Kidney (tissue), 14 donors: Measurements from ENCODE around the gene PIGQ. TPM values are rescaled to one million over a fixed set of nuclear protein-coding genes. Genes with fewer than 3 reads are reported as not detected.

Experiments used
- DNase-seq, 5 donors: peaks; one replicate each; pipeline ENCODE4 v3.0.0-alpha.2; 2013 to 2020
- FAIRE-seq: peaks from 2 replicates; lab custom pipeline; 2012; peaks lifted over from hg19 to GRCh38; lab: Jason Lieb, UNC
- H3K27ac ChIP-seq, 2 donors: one replicate each; pipeline ENCODE4 v1.7.0; 2013; ENCODE audit warnings: low read depth in 2 of 2, low read length in 2 of 2, inconsistent platforms in 1 of 2
- H3K27me3 ChIP-seq: one replicate; pipeline ENCODE4 v1.7.1; 2013; ENCODE audit warnings: low read length, inconsistent platforms; ENCODE audit not compliant: control insufficient read depth, insufficient read depth
- H3K36me3 ChIP-seq, 3 donors: one replicate each; pipeline versions ENCODE4 v1.7.0 to v1.7.1; 2013; ENCODE audit warnings: low read length in 3 of 3, control low read depth in 1 of 3, inconsistent platforms in 1 of 3; ENCODE audit not compliant: insufficient read depth in 3 of 3, control insufficient read depth in 2 of 3
- H3K4me1 ChIP-seq, 3 donors: one replicate each; pipeline versions ENCODE4 v1.7.0 to v1.7.1; 2013; ENCODE audit warnings: low read length in 3 of 3, inconsistent platforms in 1 of 3, low read depth in 1 of 3; ENCODE audit not compliant: control insufficient read depth in 2 of 3, insufficient read depth in 2 of 3
- H3K4me3 ChIP-seq, 3 donors: one replicate each; pipeline versions ENCODE4 v1.7.0 to v1.8.1; 2013; ENCODE audit warnings: low read length in 3 of 3, control low read depth in 1 of 3, inconsistent platforms in 1 of 3
- H3K9ac ChIP-seq, 3 donors: one replicate each; pipeline versions ENCODE4 v1.7.0 to v1.7.1; 2013; ENCODE audit warnings: low read length in 3 of 3, control low read depth in 1 of 3, inconsistent platforms in 1 of 3
- H3K9me3 ChIP-seq, 3 donors: one replicate each; pipeline versions ENCODE4 v1.7.0 to v1.7.1; 2013; ENCODE audit warnings: low read length in 3 of 3, control low read depth in 1 of 3, inconsistent platforms in 1 of 3; ENCODE audit not compliant: control insufficient read depth in 2 of 3, insufficient read depth in 1 of 3
- intact Hi-C: fragments of 100-400 bp; cut with DNase I; formaldehyde crosslinking; loops from one replicate; pipeline ENCODE4 v1.11.1; 2022
- polyA plus RNA-seq: library from polyadenylated mRNA; stranded (reverse); fragments of 350-450 nt; fragmentation: Illumina TruSeq; extraction: RNeasy Lipid Tissue Mini Kit (QIAGEN cat#74804); gene quantifications from one replicate; pipeline ENCODE4 v1.2.3, GENCODE V29; 2014; ENCODE audit warnings: low read depth, low replicate concordance; ENCODE audit not compliant: insufficient read depth
- total RNA-seq: library from RNA; stranded (reverse); fragmentation: NEBNext Ultra II Directional; extraction: Animal tissue kit (Norgen Biotek cat#: 25700); gene quantifications from one replicate; pipeline ENCODE4 v1.2.1, GENCODE V29; 2021
- TF ChIP-seq, protein P1 (sequence below): IDR thresholded peaks from 3 replicates; pipeline ENCODE4 v1.5.1; 2012; ENCODE audit warnings: mild to moderate bottlenecking, moderate library complexity, borderline replicate concordance; ENCODE audit not compliant: insufficient read depth; ENCODE audit errors: extremely low read depth
- donor health status: control.
- donor health status: control.
- donor health status: control.
- donor health status: control.
- donor health status: control.
- donor health status: DM: yes; HTN: yes; CAD: no.
- donor health status: Normal renal cell carcinoma (clear cell type).

Gene PIGQ
- total and polyA plus RNA-seq, 2 donors from 2014 or later, result 92.9 to 118 TPM

DNA sequence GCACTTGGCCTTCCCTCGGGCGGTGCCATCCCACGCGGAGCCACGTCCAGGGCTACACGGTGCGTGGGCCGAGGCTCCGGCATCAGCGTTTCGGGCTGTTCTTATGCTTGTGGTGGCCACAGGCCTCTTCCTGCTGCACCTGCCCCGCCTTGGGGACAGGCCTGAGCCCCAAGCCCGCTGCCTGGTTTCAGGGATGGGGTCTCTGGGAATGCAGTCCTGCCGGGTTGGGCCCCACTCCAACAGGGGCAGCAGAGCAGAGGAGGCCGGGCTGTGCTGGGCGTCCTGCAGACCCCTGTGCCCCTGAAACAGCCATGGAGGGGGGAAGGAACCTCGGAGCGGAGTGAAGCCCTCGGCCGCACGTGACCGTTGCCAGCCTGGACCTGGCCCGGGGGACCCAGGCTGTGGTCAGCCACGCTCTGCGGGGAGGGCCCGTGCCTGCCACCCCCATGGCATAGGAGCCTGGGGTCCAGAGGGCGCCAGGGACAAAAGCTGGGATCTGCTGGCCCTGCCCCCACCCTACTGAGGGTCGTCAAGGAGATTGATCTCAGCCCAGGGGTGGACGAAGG, 60.6 kb downstream of the PIGQ start:
- H3K4me3 ChIP-seq, result no peak overlapping the region
- DNase-seq, result peak in 1 of 5 donors; percentile 36

DNA sequence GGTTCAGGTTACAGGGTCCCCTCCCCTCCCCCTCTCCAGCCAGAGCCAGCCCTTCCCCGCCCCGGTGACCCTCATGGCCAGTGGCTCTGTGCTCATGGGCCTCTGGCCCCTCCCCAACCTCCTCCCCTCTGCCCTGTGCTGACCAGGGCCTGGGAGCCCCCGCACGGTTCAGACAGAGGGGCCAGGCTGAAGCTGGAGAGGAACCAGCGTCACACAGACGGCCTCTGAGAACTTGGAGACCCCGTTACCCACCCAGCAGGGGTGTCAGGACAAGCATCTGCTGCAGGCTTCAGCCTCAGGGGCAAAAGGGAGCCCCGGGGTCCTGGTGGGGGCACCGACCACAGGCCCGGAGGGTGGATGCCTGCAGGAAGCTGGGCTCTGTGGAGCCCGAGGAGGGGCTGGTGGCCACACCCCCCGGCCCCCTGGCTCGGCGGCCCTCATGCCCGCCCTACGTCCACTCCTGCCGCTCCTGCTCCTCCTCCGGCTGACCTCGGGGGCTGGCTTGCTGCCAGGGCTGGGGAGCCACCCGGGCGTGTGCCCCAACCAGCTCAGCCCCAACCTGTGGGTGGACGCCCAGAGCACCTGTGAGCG, 61.1 kb downstream of the PIGQ start, which contains the start of gene WFIKKN1:
Gene WFIKKN1 (plus strand): TSS at position 171 of the 591 bp plus-strand sequence. CDS start 269 bp downstream, at position 440.
- Histone ChIP-seq H3K4me1 (peaks cover 0 to 33% (median 12%) of the 10 kb centered on the region in 3 donors), H3K4me3 (no peak within 1 kb of the TSS), H3K36me3 (peaks cover 0 to 6% (median 0%) of the 10 kb centered on the region in 3 donors), H3K9me3 (no peaks in the 10 kb centered on the region), H3K9ac (no peak within 1 kb of the TSS), H3K27me3 (no peaks in the 10 kb centered on the region), H3K27ac (no peak within 1 kb of the TSS)
- intact Hi-C loops, result no loop called here
- TF ChIP-seq, protein P1, sequence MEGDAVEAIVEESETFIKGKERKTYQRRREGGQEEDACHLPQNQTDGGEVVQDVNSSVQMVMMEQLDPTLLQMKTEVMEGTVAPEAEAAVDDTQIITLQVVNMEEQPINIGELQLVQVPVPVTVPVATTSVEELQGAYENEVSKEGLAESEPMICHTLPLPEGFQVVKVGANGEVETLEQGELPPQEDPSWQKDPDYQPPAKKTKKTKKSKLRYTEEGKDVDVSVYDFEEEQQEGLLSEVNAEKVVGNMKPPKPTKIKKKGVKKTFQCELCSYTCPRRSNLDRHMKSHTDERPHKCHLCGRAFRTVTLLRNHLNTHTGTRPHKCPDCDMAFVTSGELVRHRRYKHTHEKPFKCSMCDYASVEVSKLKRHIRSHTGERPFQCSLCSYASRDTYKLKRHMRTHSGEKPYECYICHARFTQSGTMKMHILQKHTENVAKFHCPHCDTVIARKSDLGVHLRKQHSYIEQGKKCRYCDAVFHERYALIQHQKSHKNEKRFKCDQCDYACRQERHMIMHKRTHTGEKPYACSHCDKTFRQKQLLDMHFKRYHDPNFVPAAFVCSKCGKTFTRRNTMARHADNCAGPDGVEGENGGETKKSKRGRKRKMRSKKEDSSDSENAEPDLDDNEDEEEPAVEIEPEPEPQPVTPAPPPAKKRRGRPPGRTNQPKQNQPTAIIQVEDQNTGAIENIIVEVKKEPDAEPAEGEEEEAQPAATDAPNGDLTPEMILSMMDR, result no peak
- no peak for FAIRE-seq
- peak; percentile 62 to 85 (median 76) for DNase-seq

More for the DNA sequence above, 60.6 kb downstream of the PIGQ start:
- H3K36me3 ChIP-seq, result peaks cover 0 to 6% (median 0%) of the 10 kb centered on the region in 3 donors
- no peaks in the 10 kb centered on the region for H3K9me3 ChIP-seq
- FAIRE-seq, result no peak
- TF ChIP-seq, protein P1, result no peak
- intact Hi-C loops, result no loop called here
- H3K27ac ChIP-seq, result no peak overlapping the region
- no peak overlapping the region for H3K9ac ChIP-seq
- H3K4me1 ChIP-seq, result peaks cover 0 to 31% (median 12%) of the 10 kb centered on the region in 3 donors
- no peaks in the 10 kb centered on the region for H3K27me3 ChIP-seq

DNA sequence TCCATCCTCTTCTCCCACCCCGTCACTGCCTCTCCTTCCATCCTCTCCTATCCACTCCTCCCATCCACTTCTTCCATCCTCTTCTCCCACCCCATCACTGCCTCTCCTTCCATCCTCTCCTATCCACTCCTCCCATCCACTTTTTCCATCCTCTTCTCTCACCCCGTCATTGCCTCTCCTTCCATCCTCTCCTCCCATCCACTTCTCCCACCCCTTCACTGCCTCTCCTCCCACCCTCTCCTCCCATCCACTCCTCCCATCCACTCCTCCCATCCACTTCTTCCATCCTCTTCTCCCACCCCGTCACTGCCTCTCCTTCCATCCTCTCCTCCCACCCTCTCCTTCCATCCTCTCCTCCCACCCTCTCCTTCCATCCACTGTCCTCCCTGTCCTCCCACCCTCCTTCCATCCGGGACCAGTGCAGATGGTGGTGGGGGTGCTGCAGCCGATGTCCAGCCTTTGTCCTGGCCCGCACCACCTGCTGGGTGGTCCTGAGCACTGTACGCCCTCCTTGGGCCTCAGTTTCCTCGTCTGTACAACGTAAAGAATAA, 62.1 kb downstream of the PIGQ start:
- TF ChIP-seq, protein P1, result no peak
- H3K4me3 ChIP-seq, result no peak overlapping the region
- DNase-seq, result no peak
- peaks cover 0 to 4% (median 0%) of the 10 kb centered on the region in 3 donors for H3K36me3 ChIP-seq
- intact Hi-C loops, result no loop called here
- no peaks in the 10 kb centered on the region for H3K27me3 ChIP-seq
- FAIRE-seq, result no peak
- H3K9ac ChIP-seq, result no peak overlapping the region
- H3K4me1 ChIP-seq, result peaks cover 0 to 33% (median 12%) of the 10 kb centered on the region in 3 donors
- no peaks in the 10 kb centered on the region for H3K9me3 ChIP-seq
- H3K27ac ChIP-seq, result no peak overlapping the region
